ENCODE data around the gene LAX1. TPM values are rescaled to one million over a fixed set of nuclear protein-coding genes. Genes with fewer than 3 reads are reported as not detected.

Gene LAX1
- total and polyA plus RNA-seq, 12 donors, result 0.23 to 0.68 (median 0.37) TPM; not detected in 4

- peak overlapping the region; percentile 85 to 98 (median 96) for H3K27ac ChIP-seq
- TF ChIP-seq CTCF (IDR thresholded peaks at IDR 0.05) (no peak), POLR2A (IDR thresholded peaks at IDR 0.05) (no peak)
- H3K4me1 ChIP-seq (replicated peaks in 1 of 2), result peaks cover 32 to 50% of the 10 kb centered on the region in 2 donors
- H3K9me3 ChIP-seq (replicated peaks in 1 of 3), result no peaks in the 10 kb centered on the region
- 0 to 3% (median 1%) methylated on average over 12 of the region's 12 CpGs for WGBS, 4 donors
- peak in 3 of 7 donors; percentile 35 to 43 (median 39) for DNase-seq
- intact Hi-C loops (cut with DNase I), result no loop called here
- no peaks in the 10 kb centered on the region for H3K27me3 ChIP-seq
- H3K4me3 ChIP-seq, result peak overlapping the region; percentile 19 to 82 (median 50)
- peaks cover 0 to 6% of the 10 kb centered on the region in 2 donors for H3K36me3 ChIP-seq (replicated peaks in 1 of 2)
These were observed 31.2 kb downstream of the LAX1 start for GRCh38 chr1:203796236-203796605.

DNA sequence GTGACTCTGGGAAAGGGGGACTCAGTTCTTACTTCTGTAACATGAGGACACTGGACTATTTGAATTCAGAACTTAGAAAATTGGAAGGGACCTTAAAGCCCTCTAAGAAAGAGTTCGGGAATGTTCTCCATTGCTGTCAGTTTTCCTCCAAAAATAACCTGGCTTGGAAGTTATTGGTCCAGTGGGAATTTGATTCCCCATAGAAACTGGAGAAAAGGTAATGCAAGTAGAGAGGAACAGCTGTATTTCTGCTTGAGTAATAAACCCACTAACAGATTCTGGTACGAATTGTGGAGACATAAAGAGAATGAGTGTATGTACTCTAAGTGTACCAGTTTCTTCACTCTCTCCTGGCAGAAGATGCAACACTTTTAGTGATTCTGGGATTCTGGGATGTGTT is 32.2 kb downstream of the LAX1 start:
- Histone ChIP-seq H3K4me1 (replicated peaks in 1 of 2) (peaks cover 32 to 60% of the 10 kb centered on the region in 2 donors), H3K27ac (peak overlapping the region in 1 of 5 donors; percentile 26), H3K27me3 (no peaks in the 10 kb centered on the region), H3K9me3 (replicated peaks in 1 of 3) (no peaks in the 10 kb centered on the region), H3K36me3 (replicated peaks in 1 of 2) (peaks cover 0 to 6% of the 10 kb centered on the region in 2 donors), H3K4me3 (peak overlapping the region in 1 of 4 donors; percentile 82)
- WGBS, 4 donors, result 56 to 78% (median 68%) methylated on average over 2 of the region's 2 CpGs
- no peak for TF ChIP-seq CTCF (IDR thresholded peaks at IDR 0.05)
- no peak for TF ChIP-seq POLR2A (IDR thresholded peaks at IDR 0.05)
- DNase-seq, result no peak
- intact Hi-C loops (cut with DNase I), result no loop called here

GRCh38 chr1:203797948-203798655 is 33.1 kb downstream of the LAX1 start:
- TF ChIP-seq CTCF (IDR thresholded peaks at IDR 0.05), result no peak
- no peak for TF ChIP-seq POLR2A (IDR thresholded peaks at IDR 0.05)
- Histone ChIP-seq H3K9me3 (replicated peaks in 1 of 3) (no peaks in the 10 kb centered on the region), H3K27ac (peak overlapping the region in 2 of 5 donors; percentile 59 to 69), H3K27me3 (no peaks in the 10 kb centered on the region), H3K4me3 (no peak overlapping the region), H3K36me3 (replicated peaks in 1 of 2) (peaks cover 0 to 6% of the 10 kb centered on the region in 2 donors), H3K4me1 (replicated peaks in 1 of 2) (peaks cover 32 to 66% of the 10 kb centered on the region in 2 donors)
- intact Hi-C loops (cut with DNase I), result no loop called here
- 81 to 84% (median 83%) methylated on average over 5 to 6 of the region's 6 CpGs for WGBS, 4 donors
- peak in 2 of 7 donors; percentile 31 to 48 for DNase-seq

DNA sequence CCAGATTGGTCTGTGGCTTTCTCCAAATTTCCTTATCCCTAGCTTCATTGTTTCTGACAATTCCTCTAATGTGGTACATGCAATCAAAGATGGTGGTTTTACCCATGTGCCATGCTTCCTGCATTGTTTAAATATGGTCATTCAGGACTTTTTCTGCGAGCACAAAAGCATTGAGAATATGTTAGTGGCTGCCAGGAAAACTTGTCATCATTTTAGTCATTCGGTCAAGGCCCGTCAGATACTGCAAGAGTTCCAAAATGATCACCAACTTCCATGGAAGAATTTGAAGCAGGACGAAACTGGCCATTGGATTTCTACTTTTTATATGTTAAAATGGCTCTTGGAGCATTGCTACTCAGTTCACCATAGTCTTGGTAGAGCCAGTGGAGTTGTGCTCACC is 34.2 kb downstream of the LAX1 start:
- Histone ChIP-seq H3K4me3 (peak overlapping the region in 1 of 4 donors; percentile 0), H3K4me1 (replicated peaks in 1 of 2) (peaks cover 32 to 72% of the 10 kb centered on the region in 2 donors), H3K9me3 (replicated peaks in 1 of 3) (no peaks in the 10 kb centered on the region), H3K27ac (peak overlapping the region in 4 of 5 donors; percentile 24 to 69 (median 52)), H3K27me3 (no peaks in the 10 kb centered on the region), H3K36me3 (replicated peaks in 1 of 2) (peaks cover 0 to 6% of the 10 kb centered on the region in 2 donors)
- 38 to 55% (median 51%) methylated on average over 4 of the region's 4 CpGs for WGBS, 4 donors
- intact Hi-C loops (cut with DNase I), result no loop called here
- no peak for TF ChIP-seq CTCF (IDR thresholded peaks at IDR 0.05)
- TF ChIP-seq POLR2A (IDR thresholded peaks at IDR 0.05), result no peak
- peak in 4 of 7 donors; percentile 33 to 56 (median 50) for DNase-seq

Data from adrenal gland (tissue), 12 donors.